BE2C (cell line): ENCODE data around the gene AUTS2.

Source experiments
- DNase-seq: peaks from one replicate; pipeline ENCODE4 v3.0.0-alpha.2; 2020
- H3K27me3 ChIP-seq: fragments of 250-450 bp; sonication (Bioruptor Pico); 2 replicates; pipeline ENCODE4 v1.5.1; 2020; ENCODE audit warnings: mild to moderate bottlenecking
- H3K36me3 ChIP-seq: fragments of 250-450 bp; sonication (Bioruptor Pico); 2 replicates; pipeline ENCODE4 v1.5.1; 2020; ENCODE audit warnings: mild to moderate bottlenecking
- H3K4me1 ChIP-seq: fragments of 250-450 bp; sonication (Bioruptor Pico); 2 replicates; pipeline ENCODE4 v1.5.1; 2020
- H3K4me3 ChIP-seq: 2 replicates; pipeline ENCODE4 v1.5.1; 2011; ENCODE audit warnings: low read depth, low read length
- H3K9me3 ChIP-seq: fragments of 250-450 bp; sonication (Bioruptor Pico); 2 replicates; pipeline ENCODE4 v1.5.1; 2020
- CTCF ChIP-seq: IDR thresholded peaks from 2 replicates; pipeline ENCODE4 v1.5.1; 2012; ENCODE audit warnings: mild to moderate bottlenecking, low read depth, low read length

The AUTS2 gene

DNA sequence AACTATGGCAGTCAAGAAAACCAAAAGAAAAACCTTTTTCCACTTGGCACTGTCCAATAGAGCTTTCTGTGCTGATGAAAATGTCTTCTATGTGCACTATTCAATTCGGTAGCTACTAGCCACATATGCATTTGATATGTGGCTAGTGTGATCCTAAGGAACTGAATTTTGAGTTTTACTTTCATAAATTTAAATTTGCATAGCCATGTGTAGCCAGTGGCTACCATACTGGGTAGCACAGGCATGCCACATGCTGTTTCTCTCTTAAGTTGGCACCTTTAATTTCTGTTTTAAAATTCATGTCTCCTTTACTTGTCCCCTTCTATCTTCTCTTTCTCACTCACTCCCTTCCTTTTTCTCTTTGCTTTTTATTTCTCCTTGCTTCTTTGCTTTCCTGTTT is 455.7 kb downstream of the AUTS2 start:
- Histone ChIP-seq H3K27me3 (no peaks in the 10 kb centered on the region), H3K4me3 (no peak overlapping the region), H3K36me3 (no peaks in the 10 kb centered on the region), H3K4me1 (peaks cover 3% of the 10 kb centered on the region; the same call in 1 of the 2 replicates), H3K9me3 (no peaks in the 10 kb centered on the region)
- TF ChIP-seq CTCF: no peak
- no peak for DNase-seq

- TF ChIP-seq CTCF: no peak
- Histone ChIP-seq H3K9me3 (no peaks in the 10 kb centered on the region), H3K4me1 (peaks cover 3% of the 10 kb centered on the region), H3K27me3 (no peaks in the 10 kb centered on the region), H3K36me3 (no peaks in the 10 kb centered on the region), H3K4me3 (no peak overlapping the region)
- no peak for DNase-seq
These were observed 458.1 kb downstream of the AUTS2 start for GRCh38 chr7:70056363-70056762.

- no peak for DNase-seq
- Histone ChIP-seq H3K4me1 (peaks cover 15% of the 10 kb centered on the region), H3K36me3 (no peaks in the 10 kb centered on the region), H3K9me3 (no peaks in the 10 kb centered on the region), H3K27me3 (no peaks in the 10 kb centered on the region), H3K4me3 (no peak overlapping the region)
- TF ChIP-seq CTCF: no peak
These were observed 462.2 kb downstream of the AUTS2 start for GRCh38 chr7:70060298-70061068.

DNA sequence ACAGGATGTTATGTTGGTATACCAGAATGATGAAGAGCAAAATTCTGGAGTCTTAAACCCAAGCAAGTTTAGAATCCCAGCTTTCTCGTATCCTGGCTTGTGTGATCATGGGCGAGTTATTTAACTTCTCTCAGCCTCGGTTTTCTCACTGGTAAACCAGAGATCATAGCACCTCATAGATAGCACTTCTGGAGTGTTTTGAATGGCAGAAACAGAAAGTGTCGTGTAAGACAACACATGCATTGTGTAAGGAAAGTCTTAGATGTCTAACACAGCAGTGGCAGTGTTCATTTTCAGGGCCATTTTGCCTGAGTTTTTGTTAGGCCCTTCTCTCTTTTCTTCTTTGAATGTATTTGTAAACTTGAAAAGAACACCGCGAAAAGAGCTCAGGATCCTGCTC is 465.1 kb downstream of the AUTS2 start:
- Histone ChIP-seq H3K9me3 (no peaks in the 10 kb centered on the region), H3K4me3 (no peak overlapping the region), H3K27me3 (no peaks in the 10 kb centered on the region), H3K36me3 (no peaks in the 10 kb centered on the region), H3K4me1 (peaks cover 13% of the 10 kb centered on the region)
- no peak for DNase-seq
- no peak for TF ChIP-seq CTCF

DNA sequence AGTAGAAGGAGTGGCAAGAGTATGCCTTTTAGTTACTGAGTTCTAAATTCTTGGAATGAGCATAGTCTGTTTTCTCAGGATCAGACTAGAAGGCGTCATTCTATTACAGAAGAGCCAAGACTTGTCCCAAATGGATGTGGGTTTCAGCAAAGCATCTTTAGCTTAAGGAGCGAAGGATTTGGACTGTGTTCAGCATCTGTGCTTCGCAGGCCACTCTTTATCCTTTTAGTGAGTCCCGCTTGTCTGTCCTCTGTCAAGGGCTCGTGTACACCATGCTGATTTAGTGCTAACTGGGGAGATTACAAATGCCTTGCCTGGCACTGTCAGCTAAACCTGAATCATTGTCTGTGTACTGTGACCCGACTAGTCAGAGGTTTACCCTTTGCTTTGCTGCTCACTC is 465.7 kb downstream of the AUTS2 start:
- H3K27me3 ChIP-seq: no peaks in the 10 kb centered on the region
- peaks cover 17% of the 10 kb centered on the region for H3K4me1 ChIP-seq
- no peak for DNase-seq
- H3K4me3 ChIP-seq: no peak overlapping the region
- no peak for TF ChIP-seq CTCF
- H3K36me3 ChIP-seq: no peaks in the 10 kb centered on the region
- no peaks in the 10 kb centered on the region for H3K9me3 ChIP-seq

- peaks cover 23% of the 10 kb centered on the region for H3K4me1 ChIP-seq
- TF ChIP-seq CTCF: no peak
These were observed 468.6 kb downstream of the AUTS2 start for GRCh38 chr7:70066844-70067243.

More at GRCh38 chr7:70066844-70067243, 468.6 kb downstream of the AUTS2 start:
- Histone ChIP-seq H3K9me3 (no peaks in the 10 kb centered on the region), H3K4me3 (no peak overlapping the region), H3K36me3 (no peaks in the 10 kb centered on the region), H3K27me3 (no peaks in the 10 kb centered on the region)
- DNase-seq: no peak
